Measurements from ENCODE around the gene FAM171A2.

DNA sequence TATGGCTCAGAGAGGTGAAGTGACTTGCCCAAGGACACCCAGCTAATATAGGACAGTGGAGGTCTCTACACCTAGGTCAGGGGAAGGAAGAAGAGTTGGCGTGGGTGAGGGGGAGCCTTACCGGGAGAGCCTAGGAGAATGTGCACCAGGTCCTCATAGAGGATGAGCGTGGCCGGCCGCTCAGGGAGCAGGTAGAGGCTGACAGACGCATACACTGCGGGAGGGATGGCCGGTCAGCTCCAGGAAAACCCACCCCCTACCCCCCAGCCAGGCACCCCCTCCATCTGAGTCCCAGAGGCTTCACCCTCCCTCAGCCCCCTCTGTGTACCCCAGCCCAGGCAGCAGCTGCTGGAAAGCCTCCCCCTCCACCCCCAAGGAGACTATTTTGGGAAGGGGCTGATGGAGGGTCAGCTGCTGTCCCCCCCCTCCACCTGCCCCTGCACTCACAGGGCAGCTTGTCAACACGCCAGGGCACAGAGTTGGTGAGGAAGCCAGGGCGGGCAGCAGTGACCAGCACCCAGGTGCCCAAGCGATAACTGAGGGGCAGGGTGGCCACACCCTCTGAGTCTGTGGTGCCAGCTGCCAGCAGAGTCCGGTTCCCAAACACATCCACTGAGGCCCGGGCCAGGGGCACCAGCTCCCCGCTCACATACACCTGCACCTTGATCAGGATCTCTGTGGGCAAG, 4.1 kb downstream of the FAM171A2 start:
- no peak for TF ChIP-seq CTCF (IDR thresholded peaks at IDR 0.05)
- no peak for TF ChIP-seq POLR2A (IDR thresholded peaks at IDR 0.05)
